Myometrial cell (primary cell): ENCODE measurements around the gene ZNF132. TPM values are rescaled to one million over a fixed set of nuclear protein-coding genes. Genes with fewer than 3 reads are reported as not detected.

ENCODE experiments used
- total RNA-seq: library from RNA; depleted of rRNA; stranded (reverse); fragments of >200 nt; gene quantifications from 2 replicates; pipeline ENCODE4 v1.2.3, GENCODE V29; 2015

Gene ZNF132
- 0.29 and 2.7 TPM in 2 replicates for total RNA-seq

GRCh38 chr19:58439576-58440554, at the start of gene ZNF132:
Gene ZNF132, minus strand, starts transcription at chr19:58440153. Its CDS starts 332 bp downstream, at chr19:58439821.

GRCh38 chr19:58475714-58476497, 36.0 kb upstream of the ZNF132 start, which contains the start of gene ZNF446:
Gene ZNF446, plus strand, starts transcription at chr19:58476352. Its CDS starts 867 bp downstream, at chr19:58477219.

GRCh38 chr19:58466760-58467589, 27.0 kb upstream of the ZNF132 start, which contains the start of gene ZNF324:
Gene ZNF324, plus strand, starts transcription at chr19:58467080. Its CDS starts 2,106 bp downstream, at chr19:58469186.

GRCh38 chr19:58451358-58452101, 11.6 kb upstream of the ZNF132 start, which contains the start of gene ZNF324B:
Gene ZNF324B, plus strand, starts transcription at chr19:58451622. Its CDS starts 2,080 bp downstream, at chr19:58453702.

GRCh38 chr19:58408152-58409009, 31.6 kb downstream of the ZNF132 start, which contains the start of gene ZNF584:
Gene ZNF584, plus strand, starts transcription at chr19:58408649. Its CDS starts 499 bp downstream, at chr19:58409148.

GRCh38 chr19:58395220-58395978, 44.6 kb downstream of the ZNF132 start, which contains the start of gene RNF225:
Gene RNF225, plus strand, starts transcription at chr19:58395656. Its CDS starts 434 bp downstream, at chr19:58396090.

GRCh38 chr19:58386576-58387337, 53.2 kb downstream of the ZNF132 start, which contains the start of gene RPS5:
Gene RPS5, plus strand, starts transcription at chr19:58387269. Its CDS starts 869 bp downstream, at chr19:58388138.

Other genes starting within 250 kb of the ZNF132 start
- gene ZNF544, start 211.2 kb downstream of the ZNF132 start, total RNA-seq: 36.3 and 40.4 TPM in 2 replicates
- 2.1 and 4.0 TPM in 2 replicates for gene ZNF8, start 161.2 kb downstream of the ZNF132 start, total RNA-seq
- gene ERVK3-1, start 134.8 kb downstream of the ZNF132 start, total RNA-seq: 27.1 and 40.8 TPM in 2 replicates
- gene ZSCAN22, start 113.2 kb downstream of the ZNF132 start, total RNA-seq: 1.2 and 3.0 TPM in 2 replicates
- 7.5 and 31.5 TPM in 2 replicates for gene A1BG, start 86.7 kb downstream of the ZNF132 start, total RNA-seq
- not detected in 2 replicates for gene ZNF497, start 77.4 kb downstream of the ZNF132 start, total RNA-seq
- gene ZNF837, start 59.1 kb downstream of the ZNF132 start, total RNA-seq: 2.1 and 4.3 TPM in 2 replicates
- 2,786 and 3,048 TPM in 2 replicates for gene RPS5, start 52.9 kb downstream of the ZNF132 start, total RNA-seq
- gene RNF225, start 44.5 kb downstream of the ZNF132 start, total RNA-seq: not detected in 2 replicates
- 7.5 and 13.3 TPM in 2 replicates for gene ZNF584, start 31.5 kb downstream of the ZNF132 start, total RNA-seq
- 4.9 and 7.3 TPM in 2 replicates for gene ZNF324B, start 11.5 kb upstream of the ZNF132 start, total RNA-seq
- 9.0 and 11.0 TPM in 2 replicates for gene ZNF324, start 26.9 kb upstream of the ZNF132 start, total RNA-seq
- gene ZNF446, start 36.2 kb upstream of the ZNF132 start, total RNA-seq: 14.1 and 25.3 TPM in 2 replicates
- gene SLC27A5, start 71.8 kb upstream of the ZNF132 start, total RNA-seq: 4.3 and 9.2 TPM in 2 replicates
- gene ZBTB45, start 79.7 kb upstream of the ZNF132 start, total RNA-seq: 8.1 and 11.3 TPM in 2 replicates
- gene TRIM28, start 103.9 kb upstream of the ZNF132 start, total RNA-seq: 262 and 433 TPM in 2 replicates
- gene CHMP2A, start 115.0 kb upstream of the ZNF132 start, total RNA-seq: 110 and 117 TPM in 2 replicates
- gene UBE2M, start 118.5 kb upstream of the ZNF132 start, total RNA-seq: 39.9 and 63.1 TPM in 2 replicates
- gene MZF1, start 133.2 kb upstream of the ZNF132 start, total RNA-seq: 10.1 and 12.1 TPM in 2 replicates